HEK293 (cell line): ENCODE measurements around the gene TLE2.

Experiments
- CTCF ChIA-PET: fragments of 350-600 bp; formaldehyde crosslinking; extraction: SDS; loops from one replicate; lab custom pipeline; 2021; ENCODE audit warnings: antibody characterized with exemption; lab: Yijun Ruan, JAX
- POLR2A ChIA-PET: fragments of 300-600 bp; formaldehyde crosslinking; extraction: SDS; loops from one replicate; lab custom pipeline; 2020; ENCODE audit warnings: antibody characterized with exemption, inconsistent platforms; lab: Yijun Ruan, JAX
- H3K27ac ChIP-seq: fragments of 200-500 bp; sonication (Bioruptor generic); 2 replicates; pipeline ENCODE4 v1.5.1; 2014; ENCODE audit warnings: low read depth, low read length, control low read depth, inconsistent platforms; ENCODE audit errors: extremely low read depth
- H3K36me3 ChIP-seq, 2 experiments: fragments of 200-500 bp in 1 of 2; sonication (Bioruptor generic) in 1 of 2; 1 replicate in 1 of 2; 2 replicates in 1 of 2; pipeline ENCODE4 v1.5.1; 2014 to 2017; ENCODE audit warnings: inconsistent platforms in 2 of 2, low read length in 2 of 2; ENCODE audit not compliant: control insufficient read depth in 2 of 2, insufficient read depth in 1 of 2
- H3K4me1 ChIP-seq: fragments of 200-500 bp; sonication (Bioruptor generic); 2 replicates; pipeline ENCODE4 v1.5.1; 2014; ENCODE audit warnings: mild to moderate bottlenecking, low read length, inconsistent platforms; ENCODE audit not compliant: control insufficient read depth, insufficient read depth
- H3K4me3 ChIP-seq: 2 replicates; pipeline ENCODE4 v1.5.1; 2011; ENCODE audit warnings: low read depth, mild to moderate bottlenecking, control low read depth, low read length, moderate library complexity
- H3K9me3 ChIP-seq: fragments of 200-500 bp; sonication (Bioruptor generic); 2 replicates; pipeline ENCODE4 v1.5.1; 2014; ENCODE audit warnings: low read depth, low read length, inconsistent platforms; ENCODE audit not compliant: control insufficient read depth, insufficient read depth
- GLI2 ChIP-seq: fragments of 450-650 bp; formaldehyde crosslinking; IDR thresholded peaks from 2 replicates; pipeline ENCODE4; 2017; ENCODE audit warnings: missing biosample characterization, missing genetic modification characterization, low read depth, borderline replicate concordance
- IKZF3 ChIP-seq: fragments of 450-650 bp; IDR thresholded peaks from 2 replicates; pipeline ENCODE4 v1.5.0; 2018; ENCODE audit warnings: missing biosample characterization, mild to moderate bottlenecking, missing genetic modification characterization, moderate library complexity
- KLF1 ChIP-seq: fragments of 450-650 bp; formaldehyde crosslinking; IDR thresholded peaks from 2 replicates; pipeline ENCODE4 v1.5.1; 2016; ENCODE audit warnings: missing biosample characterization, missing genetic modification characterization
- KLF10 ChIP-seq: fragments of 450-650 bp; IDR thresholded peaks from 2 replicates; pipeline ENCODE4 v1.5.1; 2018; ENCODE audit warnings: missing biosample characterization, mild to moderate bottlenecking, missing genetic modification characterization
- KLF9 ChIP-seq: fragments of 450-650 bp; formaldehyde crosslinking; IDR thresholded peaks from 2 replicates; pipeline ENCODE4 v1.5.1; 2016; ENCODE audit warnings: missing biosample characterization, missing genetic modification characterization, low read depth
- SETDB1 ChIP-seq: IDR thresholded peaks from one replicate; pipeline ENCODE4 v1.6.1; 2017; ENCODE audit warnings: mild to moderate bottlenecking, low read length, moderate library complexity, mixed read lengths; ENCODE audit not compliant: insufficient read length
- ZBTB21 ChIP-seq: fragments of 450-650 bp; formaldehyde crosslinking; IDR thresholded peaks from 2 replicates; pipeline ENCODE4 v1.5.1; 2017; ENCODE audit warnings: missing biosample characterization, missing genetic modification characterization
- ZEB2 ChIP-seq: fragments of 450-650 bp; formaldehyde crosslinking; IDR thresholded peaks from 2 replicates; pipeline ENCODE4 v1.5.1; 2016; ENCODE audit warnings: missing biosample characterization, missing genetic modification characterization
- ZFP37 ChIP-seq: fragments of 450-650 bp; formaldehyde crosslinking; IDR thresholded peaks from 2 replicates; pipeline ENCODE4 v1.5.1; 2016; ENCODE audit warnings: missing biosample characterization, missing genetic modification characterization
- ZNF24 ChIP-seq: fragments of 450-650 bp; formaldehyde crosslinking; IDR thresholded peaks from 2 replicates; pipeline ENCODE4 v1.5.1; 2016; ENCODE audit warnings: missing biosample characterization, missing genetic modification characterization
- ZNF292 ChIP-seq: fragments of 450-650 bp; formaldehyde crosslinking; IDR thresholded peaks from 2 replicates; pipeline ENCODE4 v1.5.1; 2016; ENCODE audit warnings: low read depth, missing biosample characterization, missing genetic modification characterization, borderline replicate concordance
- ZNF324 ChIP-seq: fragments of 450-650 bp; formaldehyde crosslinking; IDR thresholded peaks from 2 replicates; pipeline ENCODE4 v1.5.1; 2016; ENCODE audit warnings: missing biosample characterization, missing genetic modification characterization
- ZNF341 ChIP-seq: fragments of 450-650 bp; formaldehyde crosslinking; IDR thresholded peaks from 2 replicates; pipeline ENCODE4; 2016; ENCODE audit warnings: low read depth, missing biosample characterization, missing genetic modification characterization
- ZNF529 ChIP-seq: fragments of 450-650 bp; formaldehyde crosslinking; IDR thresholded peaks from 2 replicates; pipeline ENCODE4 v1.5.1; 2017; ENCODE audit warnings: missing genetic modification characterization, missing biosample characterization; ENCODE audit not compliant: insufficient replicate concordance
- ZNF555 ChIP-seq: fragments of 450-650 bp; formaldehyde crosslinking; conservative IDR thresholded peaks from 2 replicates; pipeline ENCODE4 v1.5.1; 2017; ENCODE audit warnings: missing biosample characterization, mild to moderate bottlenecking, missing genetic modification characterization, inconsistent platforms
- ZNF560 ChIP-seq: fragments of 450-650 bp; formaldehyde crosslinking; IDR thresholded peaks from 2 replicates; pipeline ENCODE4 v1.5.1; 2017; ENCODE audit warnings: missing biosample characterization, missing genetic modification characterization, borderline replicate concordance
- ZNF600 ChIP-seq: fragments of 450-650 bp; formaldehyde crosslinking; IDR thresholded peaks from 2 replicates; pipeline ENCODE4 v1.5.1; 2016; ENCODE audit warnings: missing biosample characterization, missing genetic modification characterization
- ZNF701 ChIP-seq: fragments of 450-650 bp; formaldehyde crosslinking; IDR thresholded peaks from 2 replicates; pipeline ENCODE4 v1.5.1; 2016; ENCODE audit warnings: missing biosample characterization, missing genetic modification characterization
- ZNF76 ChIP-seq: fragments of 450-650 bp; formaldehyde crosslinking; IDR thresholded peaks from 2 replicates; pipeline ENCODE4; 2016; ENCODE audit warnings: low read depth, missing biosample characterization, missing genetic modification characterization, borderline replicate concordance
- TF ChIP-seq, protein P1 (sequence below): fragments of 450-650 bp; formaldehyde crosslinking; IDR thresholded peaks from 2 replicates; pipeline ENCODE4 v1.5.1; 2016; ENCODE audit warnings: missing biosample characterization, missing genetic modification characterization
- TF ChIP-seq, protein P2 (sequence below): fragments of 450-650 bp; formaldehyde crosslinking; IDR thresholded peaks from 2 replicates; pipeline ENCODE4 v1.5.1; 2016; ENCODE audit warnings: missing biosample characterization, missing genetic modification characterization
- TF ChIP-seq, protein P3 (sequence below): fragments of 450-650 bp; formaldehyde crosslinking; IDR thresholded peaks from 2 replicates; pipeline ENCODE4 v1.5.1; 2016; ENCODE audit warnings: missing biosample characterization, missing genetic modification characterization
- TF ChIP-seq, protein P4 (sequence below): fragments of 450-650 bp; formaldehyde crosslinking; IDR thresholded peaks from 2 replicates; pipeline ENCODE4 v1.5.1; 2016; ENCODE audit warnings: missing biosample characterization, missing genetic modification characterization
- TF ChIP-seq, protein P5 (sequence below): fragments of 450-650 bp; formaldehyde crosslinking; IDR thresholded peaks from 2 replicates; pipeline ENCODE4 v1.5.1; 2016; ENCODE audit warnings: missing biosample characterization, missing genetic modification characterization

The TLE2 gene

DNA sequence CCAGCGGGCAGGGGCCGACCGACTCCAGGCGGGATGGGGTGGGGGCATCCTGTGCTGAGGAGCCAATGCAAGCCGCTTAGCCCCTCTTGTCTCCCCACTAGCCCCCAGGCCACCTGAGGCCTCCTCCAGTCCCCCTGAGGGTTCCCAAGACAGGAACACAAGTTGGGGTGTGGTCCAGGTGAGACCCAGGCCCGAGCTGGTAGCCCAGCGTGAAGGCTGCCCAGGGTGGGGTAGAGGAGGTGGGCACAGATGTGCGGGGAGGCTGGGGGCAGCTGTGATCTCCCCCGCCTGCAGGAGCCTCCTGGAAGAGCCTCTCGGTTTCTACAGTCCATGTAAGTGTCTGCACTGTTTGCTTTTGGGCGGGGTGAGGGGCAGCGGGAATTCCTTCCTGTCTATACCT is 41.3 kb downstream of the TLE2 start (continued):
- TF ChIP-seq, protein P1, sequence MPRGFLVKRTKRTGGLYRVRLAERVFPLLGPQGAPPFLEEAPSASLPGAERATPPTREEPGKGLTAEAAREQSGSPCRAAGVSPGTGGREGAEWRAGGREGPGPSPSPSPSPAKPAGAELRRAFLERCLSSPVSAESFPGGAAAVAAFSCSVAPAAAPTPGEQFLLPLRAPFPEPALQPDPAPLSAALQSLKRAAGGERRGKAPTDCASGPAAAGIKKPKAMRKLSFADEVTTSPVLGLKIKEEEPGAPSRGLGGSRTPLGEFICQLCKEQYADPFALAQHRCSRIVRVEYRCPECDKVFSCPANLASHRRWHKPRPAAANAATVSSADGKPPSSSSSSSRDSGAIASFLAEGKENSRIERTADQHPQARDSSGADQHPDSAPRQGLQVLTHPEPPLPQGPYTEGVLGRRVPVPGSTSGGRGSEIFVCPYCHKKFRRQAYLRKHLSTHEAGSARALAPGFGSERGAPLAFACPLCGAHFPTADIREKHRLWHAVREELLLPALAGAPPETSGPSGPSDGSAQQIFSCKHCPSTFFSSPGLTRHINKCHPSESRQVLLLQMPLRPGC (tag by site-specific recombination): no peak
- TF ChIP-seq ZNF76 (no peak), IKZF3 (no peak), ZFP37 (tag by site-specific recombination) (no peak)

DNA sequence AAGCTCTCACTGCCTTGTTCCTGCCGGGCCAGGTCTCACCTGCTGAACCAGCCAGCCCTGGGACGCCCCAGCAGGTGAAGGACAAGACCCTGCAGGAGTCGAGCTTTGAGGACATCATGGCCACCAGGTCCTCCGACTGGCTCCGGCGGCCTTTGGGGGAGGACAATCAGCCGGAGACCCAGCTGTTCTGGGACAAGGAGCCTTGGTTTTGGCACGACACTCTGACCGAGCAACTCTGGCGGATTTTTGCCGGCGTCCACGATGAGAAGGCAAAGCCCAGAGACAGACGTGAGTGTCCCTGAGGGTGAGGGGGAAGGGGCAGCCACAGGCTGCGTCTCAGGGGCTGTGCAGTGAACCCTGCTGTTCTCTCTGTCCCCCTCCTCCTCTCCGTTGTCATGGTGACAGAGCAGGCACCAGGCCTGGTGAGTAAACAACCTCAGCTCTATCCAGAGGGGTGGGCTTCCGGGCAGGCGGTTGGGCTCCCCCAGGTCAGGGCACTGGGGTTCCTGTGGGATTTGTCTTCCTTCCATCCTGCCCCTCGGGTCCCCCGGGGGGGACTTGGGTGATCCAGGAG is 42.0 kb downstream of the TLE2 start:
- POLR2A ChIA-PET: no interaction called here

DNA sequence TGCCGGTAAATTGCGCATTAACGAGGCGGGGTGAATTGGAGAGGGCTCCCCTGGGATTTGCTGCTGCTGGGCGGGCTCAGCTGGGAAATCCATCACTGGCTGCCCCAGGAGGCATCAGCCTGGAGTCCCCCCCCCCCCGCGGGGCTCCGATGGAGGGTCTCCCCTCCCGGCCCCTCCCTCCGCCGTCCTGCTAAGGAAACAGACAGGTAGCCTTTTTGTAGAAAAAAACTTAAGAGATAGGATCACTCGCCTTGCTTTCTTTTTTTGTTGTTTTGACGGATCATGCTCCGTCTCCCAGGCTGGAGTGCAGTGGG is 44.9 kb downstream of the TLE2 start:
- Histone ChIP-seq H3K27ac (peak overlapping the region; percentile 81; the same call in 1 of the 2 replicates), H3K4me3 (peak overlapping the region; percentile 29), H3K36me3 (no peaks in the 10 kb centered on the region), H3K4me1 (peaks cover 9% of the 10 kb centered on the region), H3K9me3 (no peaks in the 10 kb centered on the region)
- CTCF ChIA-PET: no interaction called here
- POLR2A ChIA-PET: no interaction called here
- TF ChIP-seq ZNF76 (peak; percentile 25; the same call in 1 of the 2 replicates), ZBTB21 (no peak), ZNF292 (tag by site-specific recombination) (no peak), GLI2 (tag by site-specific recombination) (peak; percentile 94; the same call in 1 of the 2 replicates), ZNF600 (tag by site-specific recombination) (no peak), ZNF324 (0 out of 2 replicates have a peak, but pooled peaks have one; percentile 14), KLF9 (0 out of 2 replicates have a peak, but pooled peaks have one; percentile 45), ZNF555 (no peak), ZNF529 (no peak), KLF10 (tag by site-specific recombination) (peak; percentile 11; the same call in 1 of the 2 replicates), ZNF24 (tag by site-specific recombination) (no peak), ZEB2 (0 out of 2 replicates have a peak, but pooled peaks have one; percentile 92), ZNF701 (tag by site-specific recombination) (no peak), KLF1 (tag by site-specific recombination) (peak; percentile 92; the same call in 1 of the 2 replicates), ZNF560 (tag by site-specific recombination) (no peak)
- TF ChIP-seq, protein P2, sequence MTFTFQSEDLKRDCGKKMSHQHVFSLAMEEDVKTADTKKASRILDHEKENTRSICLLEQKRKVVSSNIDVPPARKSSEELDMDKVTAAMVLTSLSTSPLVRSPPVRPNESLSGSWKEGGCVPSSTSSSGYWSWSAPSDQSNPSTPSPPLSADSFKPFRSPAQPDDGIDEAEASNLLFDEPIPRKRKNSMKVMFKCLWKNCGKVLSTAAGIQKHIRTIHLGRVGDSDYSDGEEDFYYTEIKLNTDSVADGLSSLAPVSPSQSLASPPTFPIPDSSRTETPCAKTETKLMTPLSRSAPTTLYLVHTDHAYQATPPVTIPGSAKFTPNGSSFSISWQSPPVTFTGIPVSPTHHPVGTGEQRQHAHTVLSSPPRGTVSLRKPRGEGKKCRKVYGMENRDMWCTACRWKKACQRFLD (tag by site-specific recombination): 0 out of 2 replicates have a peak, but pooled peaks have one; percentile 64
- TF ChIP-seq, protein P3, sequence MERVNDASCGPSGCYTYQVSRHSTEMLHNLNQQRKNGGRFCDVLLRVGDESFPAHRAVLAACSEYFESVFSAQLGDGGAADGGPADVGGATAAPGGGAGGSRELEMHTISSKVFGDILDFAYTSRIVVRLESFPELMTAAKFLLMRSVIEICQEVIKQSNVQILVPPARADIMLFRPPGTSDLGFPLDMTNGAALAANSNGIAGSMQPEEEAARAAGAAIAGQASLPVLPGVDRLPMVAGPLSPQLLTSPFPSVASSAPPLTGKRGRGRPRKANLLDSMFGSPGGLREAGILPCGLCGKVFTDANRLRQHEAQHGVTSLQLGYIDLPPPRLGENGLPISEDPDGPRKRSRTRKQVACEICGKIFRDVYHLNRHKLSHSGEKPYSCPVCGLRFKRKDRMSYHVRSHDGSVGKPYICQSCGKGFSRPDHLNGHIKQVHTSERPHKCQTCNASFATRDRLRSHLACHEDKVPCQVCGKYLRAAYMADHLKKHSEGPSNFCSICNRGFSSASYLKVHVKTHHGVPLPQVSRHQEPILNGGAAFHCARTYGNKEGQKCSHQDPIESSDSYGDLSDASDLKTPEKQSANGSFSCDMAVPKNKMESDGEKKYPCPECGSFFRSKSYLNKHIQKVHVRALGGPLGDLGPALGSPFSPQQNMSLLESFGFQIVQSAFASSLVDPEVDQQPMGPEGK (tag by site-specific recombination): 0 out of 2 replicates have a peak, but pooled peaks have one; percentile 3
- TF ChIP-seq, protein P4, sequence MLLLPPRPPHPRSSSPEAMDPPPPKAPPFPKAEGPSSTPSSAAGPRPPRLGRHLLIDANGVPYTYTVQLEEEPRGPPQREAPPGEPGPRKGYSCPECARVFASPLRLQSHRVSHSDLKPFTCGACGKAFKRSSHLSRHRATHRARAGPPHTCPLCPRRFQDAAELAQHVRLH: no peak
- TF ChIP-seq, protein P5, sequence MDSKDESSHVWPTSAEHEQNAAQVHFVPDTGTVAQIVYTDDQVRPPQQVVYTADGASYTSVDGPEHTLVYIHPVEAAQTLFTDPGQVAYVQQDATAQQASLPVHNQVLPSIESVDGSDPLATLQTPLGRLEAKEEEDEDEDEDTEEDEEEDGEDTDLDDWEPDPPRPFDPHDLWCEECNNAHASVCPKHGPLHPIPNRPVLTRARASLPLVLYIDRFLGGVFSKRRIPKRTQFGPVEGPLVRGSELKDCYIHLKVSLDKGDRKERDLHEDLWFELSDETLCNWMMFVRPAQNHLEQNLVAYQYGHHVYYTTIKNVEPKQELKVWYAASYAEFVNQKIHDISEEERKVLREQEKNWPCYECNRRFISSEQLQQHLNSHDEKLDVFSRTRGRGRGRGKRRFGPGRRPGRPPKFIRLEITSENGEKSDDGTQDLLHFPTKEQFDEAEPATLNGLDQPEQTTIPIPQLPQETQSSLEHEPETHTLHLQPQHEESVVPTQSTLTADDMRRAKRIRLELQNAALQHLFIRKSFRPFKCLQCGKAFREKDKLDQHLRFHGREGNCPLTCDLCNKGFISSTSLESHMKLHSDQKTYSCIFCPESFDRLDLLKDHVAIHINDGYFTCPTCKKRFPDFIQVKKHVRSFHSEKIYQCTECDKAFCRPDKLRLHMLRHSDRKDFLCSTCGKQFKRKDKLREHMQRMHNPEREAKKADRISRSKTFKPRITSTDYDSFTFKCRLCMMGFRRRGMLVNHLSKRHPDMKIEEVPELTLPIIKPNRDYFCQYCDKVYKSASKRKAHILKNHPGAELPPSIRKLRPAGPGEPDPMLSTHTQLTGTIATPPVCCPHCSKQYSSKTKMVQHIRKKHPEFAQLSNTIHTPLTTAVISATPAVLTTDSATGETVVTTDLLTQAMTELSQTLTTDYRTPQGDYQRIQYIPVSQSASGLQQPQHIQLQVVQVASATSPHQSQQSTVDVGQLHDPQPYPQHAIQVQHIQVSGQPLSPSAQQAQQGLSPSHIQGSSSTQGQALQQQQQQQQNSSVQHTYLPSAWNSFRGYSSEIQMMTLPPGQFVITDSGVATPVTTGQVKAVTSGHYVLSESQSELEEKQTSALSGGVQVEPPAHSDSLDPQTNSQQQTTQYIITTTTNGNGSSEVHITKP (tag by site-specific recombination): no peak

More for the DNA sequence above, 42.0 kb downstream of the TLE2 start:
- CTCF ChIA-PET: interaction anchor here (1.0 kb wide), 1 partner anchor 36 kb away, joined by 3 read pairs; no protein-coding TSS in a partner anchor
- Histone ChIP-seq H3K4me1 (peaks cover 9% of the 10 kb centered on the region), H3K36me3 (no peaks in the 10 kb centered on the region), H3K9me3 (no peaks in the 10 kb centered on the region), H3K4me3 (no peak overlapping the region), H3K27ac (no peak overlapping the region)
- peak; percentile 92 for TF ChIP-seq ZNF341
- no peak for TF ChIP-seq SETDB1
